Sigmoid colon (tissue), 4 donors: Measurements from ENCODE around the gene FBXL15.

Source experiments
- EP300 ChIP-seq, 4 donors: sonication (generic); formaldehyde crosslinking; IDR thresholded peaks; one replicate each; pipeline ENCODE4 v1.6.1; 2017; ENCODE audit warnings: antibody characterized with exemption in 4 of 4
- TF ChIP-seq, protein P1 (sequence below), 4 experiments: fragments of 450-650 bp in 3 of 4; fragments of 200-600 bp in 1 of 4; IDR thresholded peaks; one replicate each; pipeline ENCODE4 v1.5.1; 2016 to 2019; ENCODE audit warnings: antibody characterized with exemption in 4 of 4, mild to moderate bottlenecking in 3 of 4, moderate library complexity in 2 of 4

DNA sequence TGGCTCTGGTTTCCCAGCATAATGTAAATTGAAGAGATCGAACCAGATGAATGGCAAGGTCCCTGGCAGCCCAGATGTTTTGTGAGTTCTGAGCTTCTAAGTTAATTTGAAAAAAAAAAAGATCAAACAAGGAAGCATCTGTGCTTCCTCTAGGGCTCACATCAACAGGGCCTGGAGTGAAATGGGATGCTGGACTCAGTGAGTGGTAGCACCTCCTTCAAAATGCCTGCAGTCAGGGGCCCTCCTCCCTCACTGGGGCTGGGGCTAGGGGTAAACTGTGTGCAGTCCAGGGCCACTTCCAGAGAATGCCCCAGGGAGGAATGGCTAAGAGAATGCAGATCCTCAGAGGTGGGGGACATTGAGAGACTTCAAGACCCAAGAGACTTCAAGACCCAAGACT, 17.7 kb downstream of the FBXL15 start:
- TF ChIP-seq, protein P1, sequence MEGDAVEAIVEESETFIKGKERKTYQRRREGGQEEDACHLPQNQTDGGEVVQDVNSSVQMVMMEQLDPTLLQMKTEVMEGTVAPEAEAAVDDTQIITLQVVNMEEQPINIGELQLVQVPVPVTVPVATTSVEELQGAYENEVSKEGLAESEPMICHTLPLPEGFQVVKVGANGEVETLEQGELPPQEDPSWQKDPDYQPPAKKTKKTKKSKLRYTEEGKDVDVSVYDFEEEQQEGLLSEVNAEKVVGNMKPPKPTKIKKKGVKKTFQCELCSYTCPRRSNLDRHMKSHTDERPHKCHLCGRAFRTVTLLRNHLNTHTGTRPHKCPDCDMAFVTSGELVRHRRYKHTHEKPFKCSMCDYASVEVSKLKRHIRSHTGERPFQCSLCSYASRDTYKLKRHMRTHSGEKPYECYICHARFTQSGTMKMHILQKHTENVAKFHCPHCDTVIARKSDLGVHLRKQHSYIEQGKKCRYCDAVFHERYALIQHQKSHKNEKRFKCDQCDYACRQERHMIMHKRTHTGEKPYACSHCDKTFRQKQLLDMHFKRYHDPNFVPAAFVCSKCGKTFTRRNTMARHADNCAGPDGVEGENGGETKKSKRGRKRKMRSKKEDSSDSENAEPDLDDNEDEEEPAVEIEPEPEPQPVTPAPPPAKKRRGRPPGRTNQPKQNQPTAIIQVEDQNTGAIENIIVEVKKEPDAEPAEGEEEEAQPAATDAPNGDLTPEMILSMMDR (IDR thresholded peaks at IDR 0.05), result no peak
- no peak for TF ChIP-seq EP300 (IDR thresholded peaks at IDR 0.05)
